ENCODE results near the gene TMEM202.

DNA sequence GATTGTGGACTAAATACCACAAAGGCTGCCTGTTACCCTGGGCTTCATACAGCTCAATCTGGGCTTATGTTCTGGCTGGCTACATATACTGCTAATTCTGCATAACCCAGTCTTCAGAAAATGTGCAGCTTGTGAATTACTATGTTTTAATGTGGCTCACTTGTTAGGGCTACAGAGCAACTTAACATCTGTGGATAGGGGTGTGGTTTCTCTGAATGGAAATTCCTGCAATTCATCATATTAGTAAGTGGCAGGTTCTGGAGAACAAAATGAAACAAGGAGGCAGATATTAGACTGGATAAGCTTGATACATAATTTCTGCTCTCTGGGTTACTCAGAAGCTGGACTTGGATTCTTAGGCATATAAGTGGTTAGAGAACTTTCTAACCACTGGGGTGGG is 6.7 kb downstream of the TMEM202 start:
- TF ChIP-seq POLR2A (IDR thresholded peaks at IDR 0.05) (no peak), CTCF (IDR thresholded peaks at IDR 0.05) (no peak)
